IMR-90 (cell line): ENCODE data around the gene SUV39H2. TPM values are rescaled to one million over a fixed set of nuclear protein-coding genes. Genes with fewer than 3 reads are reported as not detected.
A peak's percentile ranks its signal among the peaks of the same experiment; 100 is the strongest.

ENCODE experiments used
- ATAC-seq: fragments of 200-7000 bp; cut with Tn5 transposase; 2 replicates; pipeline ENCODE4 v1.9.1; 2020; ENCODE audit warnings: low read depth, mild to moderate bottlenecking, moderate library complexity
- BruUV-seq: library from RNA; stranded (reverse); fragments of 400-500 nt; replicated peaks from 2 replicates; lab custom pipeline; 2021; lab: Mats Ljungman, UMichigan
- CTCF ChIA-PET: fragments of 300-600 bp; formaldehyde crosslinking; extraction: SDS; loops from one replicate; lab custom pipeline; 2021; ENCODE audit warnings: antibody characterized with exemption; lab: Yijun Ruan, JAX
- POLR2A ChIA-PET: fragments of 300-600 bp; sonication (Branson Sonifier 250); formaldehyde crosslinking; loops from one replicate; lab custom pipeline; 2022; ENCODE audit warnings: antibody characterized with exemption; ENCODE audit not compliant: unreplicated experiment; lab: Charles Lee
- DNase-seq: peaks from one replicate; pipeline ENCODE4 v3.0.0; 2013
- H2AFZ ChIP-seq: replicated peaks from 2 replicates; pipeline ENCODE3; 2013; ENCODE audit warnings: low read length, mild to moderate bottlenecking; ENCODE audit not compliant: poor library complexity
- H2AK5ac ChIP-seq: 2 replicates; pipeline ENCODE4 v1.6.1; 2013; ENCODE audit warnings: low read depth, low read length, inconsistent platforms
- H2AK9ac ChIP-seq: replicated peaks from 2 replicates; pipeline ENCODE3; 2013; ENCODE audit warnings: mild to moderate bottlenecking, low read depth, low read length, moderate library complexity; ENCODE audit not compliant: poor library complexity
- H2BK120ac ChIP-seq: 2 replicates; pipeline ENCODE4 v1.6.1; 2013; ENCODE audit warnings: low read depth, low read length, inconsistent platforms
- H2BK15ac ChIP-seq: 3 replicates; pipeline ENCODE4 v1.6.1; 2013; ENCODE audit warnings: low read depth, low read length, inconsistent platforms
- H2BK20ac ChIP-seq: 2 replicates; pipeline ENCODE4 v1.6.1; 2013; ENCODE audit warnings: low read depth, mild to moderate bottlenecking, inconsistent platforms, low read length, moderate library complexity
- H2BK5ac ChIP-seq: 2 replicates; pipeline ENCODE4 v1.6.1; 2013; ENCODE audit warnings: mild to moderate bottlenecking, low read depth, low read length, inconsistent platforms; ENCODE audit not compliant: poor library complexity, severe bottlenecking
- H3K14ac ChIP-seq: replicated peaks from 2 replicates; pipeline ENCODE4 v1.6.1; 2013; ENCODE audit warnings: low read depth, low read length, inconsistent platforms
- H3K18ac ChIP-seq: 2 replicates; pipeline ENCODE4 v1.6.1; 2013; ENCODE audit warnings: low read depth, low read length, control low read depth
- H3K23ac ChIP-seq: 2 replicates; pipeline ENCODE4 v1.6.1; 2013; ENCODE audit warnings: low read depth, low read length, inconsistent platforms
- H3K27ac ChIP-seq: 2 replicates; pipeline ENCODE4 v1.5.1; 2013; ENCODE audit warnings: mild to moderate bottlenecking, control low read depth, low read length; ENCODE audit not compliant: insufficient read depth
- H3K27me3 ChIP-seq: 2 replicates; pipeline ENCODE4 v1.6.1; 2013; ENCODE audit warnings: low read length; ENCODE audit not compliant: control insufficient read depth, insufficient read depth
- H3K36me3 ChIP-seq: 2 replicates; pipeline ENCODE4 v1.6.1; 2013; ENCODE audit warnings: low read length, mixed read lengths; ENCODE audit not compliant: control insufficient read depth, insufficient read depth
- H3K4ac ChIP-seq: 2 replicates; pipeline ENCODE4 v1.6.1; 2013; ENCODE audit warnings: low read depth, low read length, inconsistent platforms
- H3K4me1 ChIP-seq: 2 replicates; pipeline ENCODE4 v1.6.1; 2013; ENCODE audit warnings: low read length, mixed read lengths; ENCODE audit not compliant: control insufficient read depth, insufficient read depth
- H3K4me2 ChIP-seq: 2 replicates; pipeline ENCODE4 v1.6.1; 2013; ENCODE audit warnings: low read depth, mild to moderate bottlenecking, control low read depth, low read length, moderate library complexity
- H3K4me3 ChIP-seq: 2 replicates; pipeline ENCODE4 v1.5.1; 2013; ENCODE audit warnings: low read depth, mild to moderate bottlenecking, control low read depth, low read length, moderate library complexity; ENCODE audit not compliant: insufficient read depth
- H3K56ac ChIP-seq: 2 replicates; pipeline ENCODE4 v1.6.1; 2013; ENCODE audit warnings: low read length, inconsistent platforms; ENCODE audit not compliant: insufficient read depth; ENCODE audit errors: extremely low read depth
- H3K79me1 ChIP-seq, 2 experiments: 2 replicates each; pipeline ENCODE4 v1.6.1; 2013; ENCODE audit warnings: low read length in 2 of 2, inconsistent platforms in 1 of 2, low read depth in 1 of 2
- H3K9ac ChIP-seq: 2 replicates; pipeline ENCODE4 v1.6.1; 2013; ENCODE audit warnings: low read depth, low read length, control low read depth
- H3K9me1 ChIP-seq: 2 replicates; pipeline ENCODE4 v1.6.1; 2013; ENCODE audit warnings: low read length, inconsistent platforms; ENCODE audit not compliant: insufficient read depth
- H3K9me3 ChIP-seq: 2 replicates; pipeline ENCODE4 v1.6.1; 2013; ENCODE audit warnings: low read length; ENCODE audit not compliant: control insufficient read depth, insufficient read depth
- H4K20me1 ChIP-seq: 2 replicates; pipeline ENCODE4 v1.6.1; 2013; ENCODE audit warnings: low read length, inconsistent platforms; ENCODE audit not compliant: insufficient read depth
- H4K5ac ChIP-seq: 2 replicates; pipeline ENCODE4 v1.6.1; 2013; ENCODE audit warnings: mild to moderate bottlenecking, low read depth, low read length, control low read depth
- H4K8ac ChIP-seq, 2 experiments: 2 replicates each; pipeline ENCODE4 v1.6.1; 2013; ENCODE audit warnings: low read depth in 2 of 2, low read length in 2 of 2, control low read depth in 1 of 2, inconsistent platforms in 1 of 2
- H4K91ac ChIP-seq: 2 replicates; pipeline ENCODE4 v1.6.1; 2013; ENCODE audit warnings: low read depth, low read length, inconsistent platforms; ENCODE audit not compliant: insufficient read depth
- BHLHE40 ChIP-seq: fragments of 150-350 bp; IDR thresholded peaks from 2 replicates; pipeline ENCODE4 v1.6.1; 2016; ENCODE audit warnings: mild to moderate bottlenecking, low read depth, low read length
- CEBPB ChIP-seq: IDR thresholded peaks from 2 replicates; pipeline ENCODE4 v1.6.1; 2012; ENCODE audit warnings: low read depth, low read length, improper control_type of control experiment
- CHD1 ChIP-seq: IDR thresholded peaks from 2 replicates; pipeline ENCODE4 v1.6.1; 2012; ENCODE audit warnings: low read depth, low read length, improper control_type of control experiment
- CTCF ChIP-seq: conservative IDR thresholded peaks from 2 replicates; pipeline ENCODE4 v1.5.1; 2012; ENCODE audit warnings: mild to moderate bottlenecking, low read depth, low read length, improper control_type of control experiment
- ELK1 ChIP-seq: fragments of 150-350 bp; IDR thresholded peaks from 2 replicates; pipeline ENCODE4 v1.6.1; 2016; ENCODE audit warnings: low read depth, mild to moderate bottlenecking, low read length, moderate library complexity, borderline replicate concordance
- MXI1 ChIP-seq: IDR thresholded peaks from 2 replicates; pipeline ENCODE4 v1.6.1; 2012; ENCODE audit warnings: low read depth, mild to moderate bottlenecking, low read length, moderate library complexity, borderline replicate concordance
- RAD21 ChIP-seq: IDR thresholded peaks from 2 replicates; pipeline ENCODE4 v1.6.1; 2012; ENCODE audit warnings: low read length, improper control_type of control experiment
- USF2 ChIP-seq: fragments of 150-350 bp; IDR thresholded peaks from 2 replicates; pipeline ENCODE4 v1.6.1; 2017; ENCODE audit warnings: mild to moderate bottlenecking, antibody characterized with exemption, low read length, low read depth
- WGBS, 2 experiments: methylation state at CpG; one replicate each; pipeline versions ENCODE4 v1.1.5 to v1.1.7; 2013; ENCODE audit warnings: missing lambda C conversion rate in 2 of 2; ENCODE audit not compliant: insufficient read length in 1 of 2; ENCODE audit errors: extremely low coverage in 2 of 2; 5-methylcytosine and 5-hydroxymethylcytosine counted together
- dilution Hi-C: fragments of 300-500 bp; cut with HindIII; formaldehyde crosslinking; loops from one replicate; pipeline ENCODE4 v1.14.3; 2018; ENCODE audit warnings: low sequenced_read_pairs; ENCODE audit not compliant: unreplicated experiment
- in situ Hi-C: fragments of 300-500 bp; cut with MboI; formaldehyde crosslinking; loops from 3 replicates; pipeline ENCODE4 v1.14.3; 2019; ENCODE audit warnings: low sequenced_read_pairs, inconsistent platforms, mixed read lengths
- intact Hi-C: fragments of 100-400 bp; cut with micrococcal nuclease; formaldehyde crosslinking; loops from 2 replicates; pipeline ENCODE4 v1.10.0; 2022
- polyA plus RNA-seq, 3 experiments: library from polyadenylated mRNA; depleted of rRNA; stranded (reverse); fragments of >200 nt; gene quantifications; 2 replicates each; pipeline ENCODE4 v1.2.3, GENCODE V29; 2012; ENCODE audit warnings: low replicate concordance in 1 of 3
- total RNA-seq: library from RNA; depleted of rRNA; stranded (reverse); fragments of >200 nt; gene quantifications from 2 replicates; pipeline ENCODE4 v1.2.3, GENCODE V29; 2012

SUV39H2 gene
- total and polyA plus RNA-seq, 2 of the 4 experiments (the other 2 are of a cell fraction) = 5.3 to 14.5 TPM

GRCh38 chr10:14879928-14880193 is 1.2 kb downstream of the SUV39H2 start (continued):
- TF ChIP-seq MXI1 (no peak), USF2 (no peak), BHLHE40 (no peak)

- TF ChIP-seq CHD1 = no peak
- TF ChIP-seq RAD21 = no peak
- no peak for TF ChIP-seq CEBPB
- no peak for TF ChIP-seq CTCF
- no peak for TF ChIP-seq ELK1
- no peak for TF ChIP-seq USF2
- no peak for TF ChIP-seq MXI1
- no TSS peak for BruUV-seq
- Histone ChIP-seq H4K20me1 (peaks cover 9% of the 10 kb centered on the region; the same call in 1 of the 2 replicates), H3K27ac (no peak overlapping the region), H2BK15ac (no peak overlapping the region), H2AFZ (peak overlapping the region; percentile 67), H3K9me3 (no peaks in the 10 kb centered on the region), H2BK5ac (no peak overlapping the region), H3K27me3 (no peaks in the 10 kb centered on the region), H3K4me1 (peaks cover 11% of the 10 kb centered on the region), H3K4ac (no peak overlapping the region), H4K91ac (no peak overlapping the region), H2BK120ac (no peak overlapping the region), H2AK5ac (no peak overlapping the region), H3K9ac (peak overlapping the region; percentile 57), H2BK20ac (no peak overlapping the region), H4K8ac (peak overlapping the region in 1 of 2 experiments; percentile 11; a peak in 1 of 4 replicates), H2AK9ac (no peak overlapping the region), H3K4me2 (peak overlapping the region; percentile 95), H3K18ac (no peak overlapping the region), H3K14ac (no peak overlapping the region; the same call in 1 of the 2 replicates), H3K23ac (peak overlapping the region; percentile 85), H3K4me3 (peak overlapping the region; percentile 91; the same call in 1 of the 2 replicates), H3K9me1 (peaks cover 12% of the 10 kb centered on the region), H3K36me3 (no peaks in the 10 kb centered on the region), H3K79me1 (peaks cover 39 to 58% of the 10 kb centered on the region in 2 experiments), H4K5ac (no peak overlapping the region), H3K56ac (no peak overlapping the region)
- WGBS, 2 experiments = no CpG with 5 or more reads among the region's 7 CpGs
- CTCF ChIA-PET = interaction anchor here (0.6 to 0.8 kb wide), 2 partner anchors 9 to 57 kb away, joined by 3 to 5 read pairs; no protein-coding TSS in a partner anchor
- POLR2A ChIA-PET = interaction anchor here (0.6 kb wide), 1 partner anchor 12 kb away, joined by 3 read pairs; no protein-coding TSS in a partner anchor
- intact Hi-C loops (no loop called here), dilution Hi-C loops (no loop called here), in situ Hi-C loops (no loop called here)
- DNase-seq (no peak), ATAC-seq (no peak)
These were observed 1.6 kb downstream of the SUV39H2 start for GRCh38 chr10:14880229-14880628.
